ENCODE results near the gene RGS3. TPM values are rescaled to one million over a fixed set of nuclear protein-coding genes. Genes with fewer than 3 reads are reported as not detected.

Gene RGS3
- total RNA-seq, 2 experiments from 2014 or later, result 68.9 to 77.2 TPM

- CTCF ChIA-PET, result interaction anchor here (0.7 to 6.7 kb wide), 22 partner anchors 12 to 305 kb away, joined by 3 to 154 read pairs (median 4); partner anchors contain the start of genes ALAD, CDC26 and PRPF4
- DNase-seq (peak; percentile 94), ATAC-seq (peak; percentile 75)
- no peaks in the 10 kb centered on the region for H3K9me3 Mint-ChIP-seq (ENCODE audit: insufficient read depth)
- POLR2A ChIA-PET, result interaction anchor here (0.6 to 5.8 kb wide), 13 partner anchors 10 to 660 kb away, joined by 3 to 49 read pairs (median 3); partner anchors contain the start of genes C9orf43, HDHD3 and POLE3
- no peaks in the 10 kb centered on the region for H3K27me3 Mint-ChIP-seq (ENCODE audit: low read depth)
- H3K27ac Mint-ChIP-seq, result peak overlapping the region; percentile 99
- H3K4me1 Mint-ChIP-seq (ENCODE audit: low read depth), result peaks cover 85% of the 10 kb centered on the region
- H3K36me3 Mint-ChIP-seq (ENCODE audit: low read depth), result peaks cover 31% of the 10 kb centered on the region
- H3K4me3 Mint-ChIP-seq, result peak overlapping the region; percentile 82
These were observed 115.4 kb downstream of the RGS3 start for GRCh38 chr9:113578882-113579282.

- CTCF ChIA-PET, result interaction anchor here (0.7 to 6.7 kb wide), 18 partner anchors 11 to 305 kb away, joined by 3 to 154 read pairs (median 5); partner anchors contain the start of genes ALAD, CDC26 and PRPF4
- no peaks in the 10 kb centered on the region for H3K9me3 Mint-ChIP-seq (ENCODE audit: insufficient read depth)
- H3K4me3 Mint-ChIP-seq, result peak overlapping the region; percentile 82
- DNase-seq (peak; percentile 64), ATAC-seq (peak; percentile 17)
- H3K36me3 Mint-ChIP-seq (ENCODE audit: low read depth), result peaks cover 36% of the 10 kb centered on the region
- POLR2A ChIA-PET, result interaction anchor here (0.7 to 5.8 kb wide), 10 partner anchors 10 to 203 kb away, joined by 3 to 49 read pairs (median 6); partner anchors contain the start of genes C9orf43, HDHD3 and POLE3
- H3K27me3 Mint-ChIP-seq (ENCODE audit: low read depth), result no peaks in the 10 kb centered on the region
- H3K27ac Mint-ChIP-seq, result peak overlapping the region; percentile 99
- peaks cover 81% of the 10 kb centered on the region for H3K4me1 Mint-ChIP-seq (ENCODE audit: low read depth)
These were observed 115.9 kb downstream of the RGS3 start for GRCh38 chr9:113579283-113580040.

DNA sequence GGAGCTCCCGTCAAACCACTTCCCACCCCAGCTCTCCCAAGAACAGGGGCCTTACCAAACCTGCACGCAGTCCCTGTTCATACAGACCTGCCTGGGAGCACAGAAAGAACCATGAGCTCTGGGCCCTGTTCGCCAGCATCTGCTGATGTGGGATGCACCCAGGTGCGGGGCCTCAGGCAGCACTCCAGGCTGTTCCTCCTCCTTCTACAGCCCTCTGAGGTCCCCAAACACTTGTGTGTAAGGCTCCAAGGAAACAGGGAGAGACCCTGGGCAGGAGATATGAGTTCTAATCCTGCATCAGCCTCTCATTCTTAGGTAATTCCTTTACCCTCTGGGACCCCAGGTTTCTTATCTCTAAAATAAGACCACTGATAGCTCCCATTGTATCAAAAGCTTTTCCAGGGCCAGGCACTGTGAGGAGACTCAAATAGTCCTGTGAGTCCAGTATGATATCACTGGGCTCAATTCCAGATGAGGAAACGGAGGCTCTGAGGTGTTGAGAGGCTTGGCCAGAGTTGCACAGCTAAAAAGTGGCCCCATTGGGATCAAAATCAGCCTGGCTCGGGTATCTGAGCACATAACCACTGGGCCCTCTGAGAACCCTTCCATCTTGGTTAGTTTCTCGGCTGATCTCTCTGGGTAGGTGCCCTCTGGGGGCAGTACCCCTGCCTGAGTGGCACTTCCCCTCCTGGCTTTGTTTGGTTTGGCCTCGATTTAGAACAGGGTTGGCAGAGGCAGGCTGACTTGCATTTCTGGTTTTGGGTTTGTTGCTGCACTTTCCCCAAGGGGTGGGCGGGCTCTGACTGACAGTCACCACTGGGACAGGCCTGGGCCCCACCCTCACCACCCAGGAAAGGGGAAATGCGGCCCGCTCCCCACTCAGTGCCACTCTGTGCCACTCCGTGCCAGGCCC lies 116.8 kb downstream of the RGS3 start:
- Mint-ChIP-seq H3K9me3 (ENCODE audit: insufficient read depth) (no peaks in the 10 kb centered on the region), H3K27me3 (ENCODE audit: low read depth) (no peaks in the 10 kb centered on the region), H3K4me1 (ENCODE audit: low read depth) (peaks cover 84% of the 10 kb centered on the region), H3K4me3 (peak overlapping the region; percentile 82), H3K36me3 (ENCODE audit: low read depth) (peaks cover 44% of the 10 kb centered on the region), H3K27ac (peak overlapping the region; percentile 99)
- ATAC-seq (no peak), DNase-seq (peak; percentile 68)
- ChIA-PET CTCF (interaction anchor here (0.7 to 6.7 kb wide), 10 partner anchors 10 to 306 kb away, joined by 3 to 154 read pairs (median 4); partner anchors contain the start of gene ALAD), POLR2A (interaction anchor here (0.9 to 5.8 kb wide), 5 partner anchors 57 to 103 kb away, joined by 3 to 49 read pairs (median 8); no protein-coding TSS in a partner anchor)

DNA sequence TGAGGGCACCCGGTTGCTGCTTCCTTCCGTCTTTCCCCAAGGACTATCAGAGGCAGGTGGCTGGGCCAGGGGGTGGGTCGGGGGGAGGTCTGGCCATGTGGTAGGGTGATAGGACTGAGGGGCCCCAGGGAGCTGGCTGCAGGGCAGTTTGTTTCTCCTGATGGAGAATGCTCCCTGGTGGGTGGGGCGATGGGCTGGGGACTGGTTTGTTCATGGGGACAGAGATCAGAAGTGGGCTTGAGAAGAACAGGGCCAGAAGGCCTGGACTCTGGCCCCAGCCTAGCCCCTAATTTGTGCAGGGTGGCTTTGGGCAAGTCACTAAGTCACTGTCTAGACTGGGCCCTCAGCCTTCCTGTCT lies 117.4 kb downstream of the RGS3 start:
- Mint-ChIP-seq H3K36me3 (ENCODE audit: low read depth) (peaks cover 51% of the 10 kb centered on the region), H3K27ac (peak overlapping the region; percentile 99), H3K9me3 (ENCODE audit: insufficient read depth) (no peaks in the 10 kb centered on the region), H3K4me1 (ENCODE audit: low read depth) (peaks cover 86% of the 10 kb centered on the region), H3K4me3 (peak overlapping the region; percentile 82), H3K27me3 (ENCODE audit: low read depth) (no peaks in the 10 kb centered on the region)
- CTCF ChIA-PET, result interaction anchor here (1.2 to 6.7 kb wide), 7 partner anchors 10 to 311 kb away, joined by 3 to 154 read pairs (median 22); partner anchors contain the start of gene ALAD
- POLR2A ChIA-PET, result interaction anchor here (1.6 to 5.8 kb wide), 4 partner anchors 63 to 171 kb away, joined by 3 to 49 read pairs (median 5); partner anchors contain the start of genes C9orf43 and POLE3
- ATAC-seq (no peak), DNase-seq (no peak)

- peaks cover 87% of the 10 kb centered on the region for H3K4me1 Mint-ChIP-seq (ENCODE audit: low read depth)
- H3K9me3 Mint-ChIP-seq (ENCODE audit: insufficient read depth), result no peaks in the 10 kb centered on the region
- peak overlapping the region; percentile 82 for H3K4me3 Mint-ChIP-seq
- peaks cover 53% of the 10 kb centered on the region for H3K36me3 Mint-ChIP-seq (ENCODE audit: low read depth)
- no peaks in the 10 kb centered on the region for H3K27me3 Mint-ChIP-seq (ENCODE audit: low read depth)
- H3K27ac Mint-ChIP-seq, result peak overlapping the region; percentile 99
- ATAC-seq, result peak; percentile 81
- peak; percentile 93 for DNase-seq
- CTCF ChIA-PET, result interaction anchor here (0.6 to 6.7 kb wide), 39 partner anchors 8 to 1066 kb away, joined by 3 to 154 read pairs (median 4); partner anchors contain the start of genes ALAD, C9orf43, CDC26 and POLE3
- POLR2A ChIA-PET, result interaction anchor here (0.8 to 5.8 kb wide), 6 partner anchors 11 to 172 kb away, joined by 3 to 49 read pairs (median 5); partner anchors contain the start of genes C9orf43 and POLE3
These were observed 118.6 kb downstream of the RGS3 start for GRCh38 chr9:113581865-113582697.

- H3K4me3 Mint-ChIP-seq, result peak overlapping the region; percentile 82
- H3K36me3 Mint-ChIP-seq (ENCODE audit: low read depth), result peaks cover 52% of the 10 kb centered on the region
- H3K27me3 Mint-ChIP-seq (ENCODE audit: low read depth), result no peaks in the 10 kb centered on the region
- ChIA-PET CTCF (interaction anchor here (0.6 to 6.7 kb wide), 21 partner anchors 8 to 308 kb away, joined by 3 to 154 read pairs (median 4); partner anchors contain the start of genes ALAD, C9orf43, CDC26 and POLE3), POLR2A (interaction anchor here (1.2 to 5.8 kb wide), 2 partner anchors 57 to 65 kb away, joined by 4 to 49 read pairs; no protein-coding TSS in a partner anchor)
- ATAC-seq, result no peak
- no peak for DNase-seq
- H3K9me3 Mint-ChIP-seq (ENCODE audit: insufficient read depth), result no peaks in the 10 kb centered on the region
- H3K27ac Mint-ChIP-seq, result peak overlapping the region; percentile 99
- peaks cover 87% of the 10 kb centered on the region for H3K4me1 Mint-ChIP-seq (ENCODE audit: low read depth)
These were observed 119.2 kb downstream of the RGS3 start for GRCh38 chr9:113582698-113583200.

DNA sequence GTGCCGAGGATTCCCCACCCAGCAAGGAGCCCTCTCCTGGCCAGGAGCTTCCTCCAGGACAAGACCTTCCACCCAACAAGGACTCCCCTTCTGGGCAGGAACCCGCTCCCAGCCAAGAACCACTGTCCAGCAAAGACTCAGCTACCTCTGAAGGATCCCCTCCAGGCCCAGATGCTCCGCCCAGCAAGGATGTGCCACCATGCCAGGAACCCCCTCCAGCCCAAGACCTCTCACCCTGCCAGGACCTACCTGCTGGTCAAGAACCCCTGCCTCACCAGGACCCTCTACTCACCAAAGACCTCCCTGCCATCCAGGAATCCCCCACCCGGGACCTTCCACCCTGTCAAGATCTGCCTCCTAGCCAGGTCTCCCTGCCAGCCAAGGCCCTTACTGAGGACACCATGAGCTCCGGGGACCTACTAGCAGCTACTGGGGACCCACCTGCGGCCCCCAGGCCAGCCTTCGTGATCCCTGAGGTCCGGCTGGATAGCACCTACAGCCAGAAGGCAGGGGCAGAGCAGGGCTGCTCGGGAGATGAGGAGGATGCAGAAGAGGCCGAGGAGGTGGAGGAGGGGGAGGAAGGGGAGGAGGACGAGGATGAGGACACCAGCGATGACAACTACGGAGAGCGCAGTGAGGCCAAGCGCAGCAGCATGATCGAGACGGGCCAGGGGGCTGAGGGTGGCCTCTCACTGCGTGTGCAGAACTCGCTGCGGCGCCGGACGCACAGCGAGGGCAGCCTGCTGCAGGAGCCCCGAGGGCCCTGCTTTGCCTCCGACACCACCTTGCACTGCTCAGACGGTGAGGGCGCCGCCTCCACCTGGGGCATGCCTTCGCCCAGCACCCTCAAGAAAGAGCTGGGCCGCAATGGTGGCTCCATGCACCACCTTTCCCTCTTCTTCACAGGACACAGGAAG lies 120.2 kb downstream of the RGS3 start:
- ATAC-seq (no peak), DNase-seq (no peak)
- no peak overlapping the region for H3K4me3 Mint-ChIP-seq
- H3K9me3 Mint-ChIP-seq (ENCODE audit: insufficient read depth), result no peaks in the 10 kb centered on the region
- ChIA-PET POLR2A (interaction anchor here (5.8 kb wide), 1 partner anchor 66 kb away, joined by 49 read pairs; no protein-coding TSS in a partner anchor), CTCF (interaction anchor here (0.8 to 6.7 kb wide), 12 partner anchors 7 to 182 kb away, joined by 3 to 154 read pairs (median 6); partner anchors contain the start of genes ALAD, C9orf43 and POLE3)
- H3K27ac Mint-ChIP-seq, result peak overlapping the region; percentile 39
- peaks cover 83% of the 10 kb centered on the region for H3K4me1 Mint-ChIP-seq (ENCODE audit: low read depth)
- H3K27me3 Mint-ChIP-seq (ENCODE audit: low read depth), result no peaks in the 10 kb centered on the region
- peaks cover 58% of the 10 kb centered on the region for H3K36me3 Mint-ChIP-seq (ENCODE audit: low read depth)

- no peaks in the 10 kb centered on the region for H3K9me3 Mint-ChIP-seq (ENCODE audit: insufficient read depth)
- ChIA-PET POLR2A (no interaction called here), CTCF (interaction anchor here (1.0 to 6.7 kb wide), 5 partner anchors 6 to 183 kb away, joined by 3 to 81 read pairs (median 5); partner anchors contain the start of gene ALAD)
- H3K36me3 Mint-ChIP-seq (ENCODE audit: low read depth), result peaks cover 58% of the 10 kb centered on the region
- no peaks in the 10 kb centered on the region for H3K27me3 Mint-ChIP-seq (ENCODE audit: low read depth)
- no peak overlapping the region for H3K4me3 Mint-ChIP-seq
- DNase-seq, result no peak
- ATAC-seq, result no peak
- H3K4me1 Mint-ChIP-seq (ENCODE audit: low read depth), result peaks cover 81% of the 10 kb centered on the region
- H3K27ac Mint-ChIP-seq, result peak overlapping the region; percentile 30
These were observed 121.0 kb downstream of the RGS3 start for GRCh38 chr9:113584428-113585084.

DNA sequence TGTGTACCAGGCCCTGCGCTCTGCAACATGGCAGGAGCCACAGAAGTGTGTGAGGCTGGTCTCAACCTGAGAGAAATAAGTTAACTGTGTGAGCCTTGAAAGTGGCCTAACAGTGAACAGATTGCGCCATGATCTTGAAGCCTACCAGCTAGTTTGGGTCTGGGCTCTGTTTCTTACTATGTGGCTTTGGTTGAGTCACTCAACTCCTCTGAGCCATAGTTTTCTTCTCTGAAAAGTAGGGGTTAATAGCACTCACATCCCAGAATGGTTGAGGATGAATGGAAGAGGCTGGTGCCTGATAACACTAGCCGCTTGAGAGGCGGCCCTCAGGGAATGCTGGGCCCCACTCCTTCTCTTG lies 121.5 kb downstream of the RGS3 start:
- H3K36me3 Mint-ChIP-seq (ENCODE audit: low read depth), result peaks cover 58% of the 10 kb centered on the region
- DNase-seq (no peak), ATAC-seq (no peak)
- peaks cover 81% of the 10 kb centered on the region for H3K4me1 Mint-ChIP-seq (ENCODE audit: low read depth)
- peak overlapping the region; percentile 58 for H3K27ac Mint-ChIP-seq
- H3K9me3 Mint-ChIP-seq (ENCODE audit: insufficient read depth), result no peaks in the 10 kb centered on the region
- CTCF ChIA-PET, result interaction anchor here (1.0 to 2.0 kb wide), 4 partner anchors 70 to 184 kb away, joined by 3 to 7 read pairs (median 6); partner anchors contain the start of gene ALAD
- H3K4me3 Mint-ChIP-seq, result no peak overlapping the region
- POLR2A ChIA-PET, result no interaction called here
- no peaks in the 10 kb centered on the region for H3K27me3 Mint-ChIP-seq (ENCODE audit: low read depth)

Data from activated CD8-positive, alpha-beta T cell treated with anti-CD3 and anti-CD28 coated beads, Interleukin-2, amount 10 ng/mL, durations not matched to agents 7 days and 5 days (primary cell).